Tibial nerve (tissue), 4 donors: ENCODE results near the gene AP2A2.
A peak's percentile ranks its signal among the peaks of the same experiment; 100 is the strongest.

ENCODE experiments used
- EP300 ChIP-seq, 2 donors: sonication (generic); formaldehyde crosslinking; IDR thresholded peaks; one replicate each; pipeline ENCODE4 v1.6.1; 2017; ENCODE audit warnings: antibody characterized with exemption in 2 of 2, mild to moderate bottlenecking in 1 of 2
- POLR2A ChIP-seq, 2 donors: fragments of 450-650 bp; IDR thresholded peaks; one replicate each; pipeline ENCODE4 v1.6.1; 2017; ENCODE audit warnings: antibody characterized with exemption in 2 of 2, mild to moderate bottlenecking in 2 of 2, moderate library complexity in 2 of 2
- TF ChIP-seq, protein P1 (sequence below), 5 experiments: fragments of 200-600 bp in 3 of 5; fragments of 450-650 bp in 2 of 5; sonication (generic) in 3 of 5; IDR thresholded peaks; one replicate each; pipeline ENCODE4 v1.5.1; 2016 to 2019; ENCODE audit warnings: antibody characterized with exemption in 5 of 5, mild to moderate bottlenecking in 3 of 5, moderate library complexity in 2 of 5

DNA sequence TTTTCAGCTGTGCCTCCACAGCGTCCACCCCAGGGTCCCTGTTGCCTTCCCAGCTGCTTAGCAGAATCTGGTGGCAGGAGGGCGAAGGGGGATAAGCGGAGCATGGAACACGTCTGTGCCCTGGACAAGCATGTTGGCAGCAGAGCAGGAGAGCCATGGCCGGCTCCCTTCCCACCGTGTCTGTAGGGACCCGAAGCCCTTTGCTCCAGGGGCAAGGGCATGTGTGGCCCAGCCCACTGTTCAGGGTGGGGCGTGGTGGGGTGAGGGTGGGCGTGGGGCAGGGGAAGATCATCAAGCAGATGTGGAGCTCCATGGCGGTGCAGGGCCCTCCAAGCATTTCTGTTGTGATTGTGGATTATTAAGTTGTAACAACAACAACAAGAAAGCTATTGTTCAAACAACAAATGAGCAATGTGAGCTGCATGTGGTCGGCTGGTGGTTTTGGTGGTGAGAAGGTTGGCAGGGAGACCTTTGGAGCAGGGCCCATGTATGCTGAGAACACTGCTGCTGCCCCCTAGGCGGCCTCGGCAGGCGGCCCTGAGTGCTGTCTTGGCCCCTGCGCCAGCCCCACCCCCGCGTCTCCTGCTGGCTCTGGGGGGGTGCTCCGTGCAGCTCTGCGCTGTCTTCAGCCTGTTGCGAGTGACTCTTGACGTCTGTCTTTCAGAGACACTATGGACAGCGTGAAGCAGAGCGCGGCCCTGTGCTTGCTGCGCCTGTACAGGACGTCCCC, 50.9 kb downstream of the AP2A2 start:
- TF ChIP-seq EP300 (IDR thresholded peaks at IDR 0.05) (peak in 1 of 2 donors; percentile 78), POLR2A (IDR thresholded peaks at IDR 0.05) (no peak)
- TF ChIP-seq, protein P1, sequence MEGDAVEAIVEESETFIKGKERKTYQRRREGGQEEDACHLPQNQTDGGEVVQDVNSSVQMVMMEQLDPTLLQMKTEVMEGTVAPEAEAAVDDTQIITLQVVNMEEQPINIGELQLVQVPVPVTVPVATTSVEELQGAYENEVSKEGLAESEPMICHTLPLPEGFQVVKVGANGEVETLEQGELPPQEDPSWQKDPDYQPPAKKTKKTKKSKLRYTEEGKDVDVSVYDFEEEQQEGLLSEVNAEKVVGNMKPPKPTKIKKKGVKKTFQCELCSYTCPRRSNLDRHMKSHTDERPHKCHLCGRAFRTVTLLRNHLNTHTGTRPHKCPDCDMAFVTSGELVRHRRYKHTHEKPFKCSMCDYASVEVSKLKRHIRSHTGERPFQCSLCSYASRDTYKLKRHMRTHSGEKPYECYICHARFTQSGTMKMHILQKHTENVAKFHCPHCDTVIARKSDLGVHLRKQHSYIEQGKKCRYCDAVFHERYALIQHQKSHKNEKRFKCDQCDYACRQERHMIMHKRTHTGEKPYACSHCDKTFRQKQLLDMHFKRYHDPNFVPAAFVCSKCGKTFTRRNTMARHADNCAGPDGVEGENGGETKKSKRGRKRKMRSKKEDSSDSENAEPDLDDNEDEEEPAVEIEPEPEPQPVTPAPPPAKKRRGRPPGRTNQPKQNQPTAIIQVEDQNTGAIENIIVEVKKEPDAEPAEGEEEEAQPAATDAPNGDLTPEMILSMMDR (IDR thresholded peaks at IDR 0.05), result peak; percentile 5 to 45 (median 41)
